NCI-H510A (cell line): ENCODE results near the gene FGD3.

Experiments
- DNase-seq: peaks from one replicate; lab custom pipeline; 2025; lab: John Stamatoyannopoulos, UW

FGD3 gene

DNA sequence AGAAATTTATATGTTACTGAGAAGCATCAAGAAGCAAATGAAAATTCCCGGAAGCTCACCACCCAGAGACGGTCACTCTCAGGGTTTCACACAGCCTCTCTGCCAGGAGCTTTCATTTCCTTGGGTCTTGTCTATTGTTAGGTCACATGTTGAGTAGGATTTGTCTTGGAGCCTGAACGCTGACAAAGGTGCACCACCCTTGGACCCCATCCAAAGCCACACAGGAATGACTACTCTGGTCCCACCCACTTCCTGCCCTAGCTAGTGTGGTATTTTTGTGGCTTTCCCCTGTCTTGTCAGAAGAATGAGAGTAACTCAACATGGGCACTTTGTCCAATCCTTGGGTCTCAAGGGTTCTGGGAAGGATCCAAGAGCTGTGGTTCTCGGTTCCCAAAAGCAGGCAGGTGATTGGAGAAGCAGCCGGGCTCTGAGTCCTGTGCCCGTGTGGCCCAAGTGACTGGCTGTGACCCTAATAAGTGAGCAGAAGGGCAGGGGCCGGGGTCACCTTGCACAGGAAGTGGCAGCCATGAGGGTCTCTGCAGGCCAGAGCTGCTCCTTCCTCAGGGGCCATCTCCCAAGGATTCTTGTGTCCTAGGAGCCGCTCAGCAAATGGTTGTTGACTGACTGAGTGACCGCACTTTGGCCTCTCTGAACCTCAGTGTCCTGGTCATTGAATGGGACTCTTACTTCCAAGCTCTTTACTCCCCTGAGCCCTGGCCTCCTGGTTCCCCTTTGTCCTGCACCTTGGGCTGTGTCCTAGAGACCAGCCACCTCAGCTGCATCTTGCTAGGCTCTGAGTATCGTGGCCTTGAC, 6.9 kb downstream of the FGD3 start:
- DNase-seq, result no peak

DNA sequence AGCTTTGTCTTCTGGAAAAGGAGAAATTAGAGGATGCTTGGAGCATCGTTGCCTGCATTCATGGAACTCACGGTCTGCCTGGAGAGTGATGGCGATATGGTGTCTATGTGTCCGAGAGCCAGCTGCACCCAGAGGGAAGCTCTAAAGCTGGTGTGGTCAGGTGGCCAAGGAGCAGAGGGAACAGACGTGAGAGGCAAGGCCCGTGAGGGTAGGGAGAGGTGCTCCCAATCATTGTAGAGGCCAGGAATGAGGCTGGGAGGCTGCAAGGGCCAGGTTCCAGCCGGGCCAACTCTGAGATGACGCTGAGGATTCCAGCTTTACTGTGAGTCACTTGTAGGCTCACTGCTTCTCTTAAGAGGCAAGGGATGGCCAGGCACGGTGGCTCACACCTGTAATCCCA, 7.6 kb downstream of the FGD3 start:
- DNase-seq, result no peak

DNA sequence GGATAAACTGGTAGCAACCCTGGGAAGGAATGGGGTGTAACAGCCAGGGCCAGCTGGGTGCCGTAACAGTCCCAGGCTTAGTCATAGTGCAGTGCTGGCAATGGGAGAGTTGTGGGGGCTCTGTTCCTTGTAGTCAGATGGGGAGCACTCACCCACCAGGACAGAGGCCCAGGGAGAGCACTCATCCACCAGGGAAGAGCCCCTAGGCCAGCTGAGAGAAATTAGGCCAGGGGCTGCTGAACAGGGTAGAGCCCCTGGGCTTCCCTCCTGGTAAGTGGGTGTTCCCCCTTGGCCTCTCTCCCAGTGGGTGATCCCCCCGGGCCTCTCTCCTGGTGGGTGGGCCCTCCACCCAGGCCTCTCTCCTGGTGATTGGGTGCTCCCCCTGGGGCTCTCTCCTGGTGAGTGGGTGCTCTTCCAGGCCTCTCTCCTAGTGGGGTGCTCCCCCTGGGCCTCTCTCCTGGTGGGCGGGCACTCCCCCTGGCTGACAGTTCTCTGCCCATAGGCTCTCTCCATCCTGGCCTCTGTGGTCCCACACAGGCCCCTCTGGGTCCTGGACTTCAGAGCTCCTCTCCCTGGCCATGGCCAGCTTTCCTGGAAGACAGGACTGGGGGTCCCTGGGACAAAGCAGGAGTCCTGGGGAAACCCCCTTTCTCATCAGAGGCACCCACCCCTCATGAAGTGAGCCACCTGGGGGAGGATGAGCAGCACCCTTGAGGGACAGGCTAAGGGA, 13.4 kb downstream of the FGD3 start:
- no peak for DNase-seq

DNA sequence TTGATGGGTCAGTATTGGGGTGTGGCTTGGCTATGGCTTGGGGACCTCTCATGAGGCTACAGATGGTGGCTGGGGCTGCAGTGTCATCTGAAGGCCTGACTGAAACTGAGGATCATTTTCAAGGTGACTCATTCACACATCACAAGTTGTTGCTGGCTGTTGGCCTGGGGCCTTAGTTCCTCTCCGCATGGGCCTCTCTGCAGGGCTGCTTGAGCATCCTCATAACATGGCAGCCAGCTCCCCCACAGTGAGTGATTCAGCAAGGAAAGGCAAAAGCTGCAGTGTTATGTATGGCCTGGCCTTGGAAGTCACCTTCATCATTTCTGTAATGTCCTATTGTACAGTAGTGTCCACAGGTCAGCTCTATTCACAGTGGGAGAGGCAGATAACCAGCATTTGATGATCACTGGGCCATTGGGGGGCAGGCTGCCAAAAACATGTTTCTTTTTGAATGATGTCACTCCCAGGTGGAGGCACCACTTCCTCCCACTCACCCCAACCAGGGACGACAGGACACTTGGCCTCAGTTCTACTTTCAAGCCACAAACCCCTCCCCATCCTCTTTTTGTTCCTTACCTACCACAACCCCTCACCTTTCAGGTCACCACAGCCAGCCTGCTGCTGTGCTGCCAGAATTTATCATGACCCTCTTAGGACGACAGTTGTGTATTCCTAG, 14.4 kb downstream of the FGD3 start:
- DNase-seq, result no peak

DNA sequence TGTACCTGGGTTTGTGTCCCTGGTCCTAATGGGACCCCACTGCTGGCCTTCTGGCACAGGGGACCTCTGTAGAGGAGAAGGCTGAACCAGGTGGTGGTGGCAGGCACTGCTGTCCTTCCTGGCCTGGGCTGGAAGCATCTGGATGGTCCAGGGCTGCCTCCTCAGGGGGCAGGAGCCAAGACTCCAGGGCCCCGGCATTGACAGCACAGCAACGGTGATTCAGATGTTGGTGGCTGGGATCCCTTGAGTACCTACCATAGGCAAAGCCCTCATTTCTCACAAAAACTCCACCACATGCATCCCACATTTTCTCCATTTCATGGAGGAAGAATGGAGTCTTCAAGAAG, 15.0 kb downstream of the FGD3 start:
- no peak for DNase-seq

DNA sequence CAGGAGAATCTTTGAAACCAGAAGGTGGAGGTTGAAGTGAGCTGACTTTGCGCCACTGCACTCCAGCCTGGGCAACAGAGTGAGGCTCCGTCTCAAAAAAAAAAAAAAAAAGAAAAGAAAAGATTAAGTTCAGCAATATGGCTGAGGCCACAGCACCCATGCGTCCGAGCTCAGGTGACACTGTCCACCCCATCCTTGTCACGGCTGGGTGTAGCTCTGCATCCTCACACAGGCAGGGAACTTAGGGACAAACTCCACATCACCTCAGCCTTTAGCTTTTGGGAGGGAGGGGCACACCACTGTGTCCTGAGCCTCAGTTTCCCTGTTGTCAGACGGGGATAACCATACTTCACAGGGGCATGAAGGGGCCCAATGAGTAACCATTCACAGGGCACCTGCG, 15.5 kb downstream of the FGD3 start:
- no peak for DNase-seq

DNA sequence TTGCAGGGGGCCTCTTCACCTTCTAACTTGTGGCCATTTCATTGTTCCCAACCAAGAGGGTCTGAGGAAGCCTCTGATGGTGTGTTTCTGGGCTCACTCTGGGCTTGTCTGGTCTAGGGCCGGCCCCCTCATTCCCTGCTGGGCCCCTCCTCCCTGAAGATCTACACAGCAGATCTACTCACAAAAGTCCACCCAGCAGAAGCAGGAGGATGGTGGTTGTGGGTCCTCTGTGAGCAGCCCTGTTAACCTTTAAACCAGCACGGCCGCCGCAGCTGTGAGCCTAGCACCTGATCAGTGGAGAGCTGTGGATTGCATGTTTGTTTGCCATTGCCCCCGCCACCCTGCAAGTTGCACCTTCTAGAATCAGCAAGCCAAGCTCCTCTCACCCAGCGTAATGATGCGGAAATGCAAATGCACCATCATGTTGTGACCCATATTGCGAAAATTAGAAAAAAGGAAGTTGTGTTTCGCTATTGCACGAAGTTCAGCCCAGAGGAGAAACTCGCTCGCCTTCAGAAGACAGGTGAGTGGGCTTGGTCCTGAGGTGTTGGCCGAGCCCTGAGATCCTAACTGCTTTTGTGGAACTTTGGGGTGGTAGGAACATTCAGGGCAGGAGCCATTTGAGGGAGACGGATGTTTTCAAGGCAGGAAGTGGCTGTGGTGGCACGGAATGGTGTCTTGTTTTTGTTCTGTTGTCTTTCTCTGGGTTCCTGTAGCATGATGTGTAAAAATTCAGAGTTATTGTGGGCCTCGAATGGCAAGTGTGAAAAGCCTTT, 16.7 kb downstream of the FGD3 start:
- DNase-seq, result no peak

DNA sequence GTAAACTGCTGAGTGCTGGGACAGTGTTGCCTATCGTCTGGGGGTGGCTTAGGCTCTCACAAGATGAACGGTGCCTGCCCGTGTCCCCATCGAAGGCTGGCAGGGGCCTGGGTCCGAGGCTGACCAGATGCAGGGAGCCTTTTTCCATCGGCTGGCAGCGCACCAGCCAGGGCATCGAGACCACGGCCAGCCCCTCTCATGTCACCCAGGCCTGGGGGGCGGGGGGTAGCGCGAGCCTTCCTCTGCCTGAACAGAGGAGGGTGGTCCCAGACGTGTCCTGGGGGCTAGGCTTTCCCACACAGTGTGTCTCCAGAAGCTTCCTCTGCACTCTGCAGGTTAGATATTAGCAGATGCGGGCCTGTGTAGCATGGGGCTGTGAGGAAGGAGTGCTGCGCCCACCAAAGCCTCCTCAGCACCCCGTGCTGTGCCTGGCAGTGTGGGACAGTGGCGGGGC, 17.3 kb downstream of the FGD3 start:
- no peak for DNase-seq

DNA sequence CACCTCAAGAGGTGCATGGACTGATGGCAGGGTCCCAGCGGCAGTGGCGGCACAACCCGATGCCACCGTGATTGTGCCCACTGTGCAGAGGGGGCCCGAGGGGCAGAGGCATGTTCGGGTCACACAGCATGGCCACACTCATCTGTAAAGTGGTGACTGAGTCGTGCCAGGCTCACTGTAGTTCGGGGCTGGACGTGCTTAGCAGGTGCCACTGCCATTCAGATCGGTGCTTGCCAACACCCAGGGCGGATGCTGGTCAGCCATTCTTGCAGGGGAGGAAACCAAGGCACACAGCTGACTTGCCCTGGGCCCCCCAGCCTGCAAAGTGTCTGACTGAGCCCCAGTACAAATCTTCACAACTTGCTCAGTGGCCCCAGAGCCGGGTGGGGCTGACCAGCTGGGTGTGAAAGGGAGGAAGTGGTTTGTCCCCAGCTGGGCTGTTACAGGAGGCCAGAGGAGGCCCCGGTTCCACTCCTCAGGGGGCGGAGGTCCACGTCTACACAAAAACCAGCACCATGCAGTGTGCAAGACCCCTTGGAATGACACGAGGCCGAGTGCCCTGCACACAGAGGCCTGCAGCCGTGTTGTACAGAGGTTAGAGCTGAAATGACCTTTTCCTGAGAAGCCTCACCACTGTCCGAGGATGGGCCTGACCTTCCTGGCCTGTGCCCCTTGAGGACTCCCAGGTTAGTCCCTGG, 17.9 kb downstream of the FGD3 start:
- no peak for DNase-seq

DNA sequence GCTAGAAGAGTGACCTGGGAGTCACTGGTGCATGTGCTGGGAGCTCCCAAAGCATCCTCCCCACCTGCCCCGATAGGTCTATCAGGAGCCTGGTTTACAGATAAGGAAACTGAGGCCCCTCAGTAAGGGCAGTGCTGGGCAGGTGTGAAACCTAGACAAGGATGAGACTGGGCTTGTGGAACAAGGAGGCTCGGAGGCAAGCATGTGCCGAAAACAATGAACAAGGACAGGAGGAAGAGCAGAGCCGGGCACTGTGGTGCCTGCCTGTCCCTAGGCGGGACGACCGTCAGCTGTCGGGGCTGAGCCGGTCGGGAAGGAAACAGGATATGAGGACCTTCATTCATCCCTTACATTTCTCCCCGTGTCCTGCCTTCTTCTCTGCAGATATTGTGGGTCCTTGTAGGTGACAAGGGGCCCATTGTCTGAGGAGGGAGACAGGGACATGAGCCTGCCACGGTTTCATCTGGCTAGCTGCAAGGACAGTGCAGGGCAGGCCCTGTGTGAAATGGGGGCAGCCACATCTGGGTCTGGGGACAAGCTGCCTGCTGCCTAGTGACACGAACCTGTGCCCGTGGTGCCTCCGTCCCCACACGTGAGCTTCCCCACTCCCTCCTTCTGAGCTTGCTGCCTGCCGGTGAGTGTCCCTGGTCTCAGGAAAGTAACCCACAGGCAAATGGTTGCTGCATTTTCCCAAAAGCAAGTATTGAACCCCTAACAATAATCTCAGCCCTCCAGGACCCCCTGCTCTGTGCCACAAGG, 18.6 kb downstream of the FGD3 start:
- no peak for DNase-seq

DNA sequence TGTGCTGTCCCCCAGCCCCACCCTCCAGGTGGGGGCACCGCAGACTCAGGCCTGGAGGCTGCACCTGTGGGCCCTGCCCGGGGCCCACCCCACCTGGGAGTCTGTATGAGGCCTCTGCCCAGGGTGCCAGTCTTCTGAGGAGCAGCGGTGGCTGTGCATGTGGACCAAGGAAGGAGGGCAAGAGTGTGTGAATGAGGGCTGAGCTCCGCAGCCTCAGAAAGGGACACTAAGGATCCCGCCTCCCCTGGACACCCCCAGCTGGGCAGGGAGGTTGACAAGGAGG, 19.1 kb downstream of the FGD3 start:
- DNase-seq, result no peak

DNA sequence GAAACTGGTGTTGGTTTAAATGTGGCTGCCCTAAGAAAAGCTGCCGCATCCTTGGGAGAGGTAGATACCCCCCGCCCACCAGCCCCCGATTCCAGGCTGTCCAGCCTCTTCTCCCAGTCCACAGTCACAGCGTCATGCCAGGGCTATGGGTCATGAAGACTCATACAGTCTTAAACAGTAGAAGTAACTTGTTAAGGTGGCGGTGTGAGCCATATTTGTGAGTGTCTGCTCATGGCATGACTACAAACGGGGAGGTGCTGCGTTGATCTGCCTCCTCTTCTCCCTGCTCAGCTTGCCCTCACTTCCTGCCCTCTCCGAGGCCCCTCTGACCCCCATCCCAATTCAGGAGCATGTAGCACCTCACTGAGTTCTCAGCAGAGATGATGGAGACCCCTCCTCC, 20.8 kb downstream of the FGD3 start:
- no peak for DNase-seq

DNA sequence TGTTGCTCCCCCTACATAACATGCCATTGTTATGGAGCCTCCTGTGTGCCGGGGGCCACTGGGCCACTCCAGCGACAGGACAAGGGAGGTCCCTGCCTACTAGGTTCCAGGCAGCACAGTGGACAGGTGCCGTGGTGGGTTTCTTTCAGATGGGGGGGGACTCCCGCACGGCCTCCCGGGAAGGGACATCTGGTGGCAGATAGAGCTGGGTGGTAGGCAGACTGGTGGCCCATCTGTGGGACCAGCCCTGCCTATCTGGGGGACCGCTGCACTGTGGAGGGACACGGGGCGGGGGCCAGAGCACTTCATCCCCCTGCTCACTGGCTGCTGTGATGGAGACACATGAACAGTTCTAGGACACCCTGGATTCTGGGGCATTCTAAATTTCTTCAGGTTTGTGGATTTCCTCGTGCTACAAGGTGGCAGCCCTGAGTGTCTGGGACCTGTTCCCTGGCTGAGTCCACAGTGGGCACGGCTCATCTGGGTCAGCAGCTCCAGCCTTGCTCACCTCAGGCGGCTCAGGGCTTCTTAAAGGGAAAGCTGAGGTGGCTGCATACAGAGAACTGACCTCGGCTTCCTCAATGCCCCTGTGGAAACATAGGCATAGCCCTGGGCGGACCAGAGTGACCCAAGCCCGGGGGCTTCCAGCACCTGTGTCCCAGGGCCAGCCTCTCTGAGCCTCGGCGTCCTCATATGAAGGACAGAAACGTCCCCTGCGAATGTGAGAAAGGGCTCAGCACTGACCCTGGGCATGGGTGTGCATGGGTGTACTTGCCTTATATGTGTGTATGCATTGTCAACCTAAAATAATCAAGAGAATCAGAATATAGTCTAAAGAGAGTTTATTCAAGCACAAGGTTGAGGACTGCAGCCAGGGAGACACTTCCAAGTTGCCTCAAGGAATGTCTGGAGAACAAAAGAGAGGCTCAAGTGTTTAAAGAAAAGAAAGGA, 22.5 kb downstream of the FGD3 start:
- DNase-seq, result no peak

DNA sequence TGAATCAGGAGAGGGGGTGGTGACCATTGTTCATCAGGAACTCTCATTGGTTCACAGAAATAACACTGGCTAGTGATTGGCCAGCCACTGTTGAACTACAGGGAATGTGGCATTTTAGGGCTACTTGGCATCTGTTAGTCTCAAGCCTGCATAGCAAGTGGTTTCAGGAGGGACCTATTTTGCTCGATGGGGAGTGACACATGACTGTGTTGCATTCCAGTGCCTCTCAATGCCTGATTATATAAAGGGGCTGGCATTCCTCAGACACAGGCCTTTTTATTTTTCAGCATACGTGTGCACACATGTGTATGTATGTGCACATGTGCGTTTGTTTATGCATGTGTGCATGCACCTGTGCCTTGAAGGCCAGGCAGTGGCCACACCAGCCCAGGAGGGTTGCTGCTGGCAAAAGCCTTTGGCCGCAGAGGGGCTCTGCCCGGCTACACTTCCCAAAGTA, 23.2 kb downstream of the FGD3 start:
- DNase-seq, result no peak

DNA sequence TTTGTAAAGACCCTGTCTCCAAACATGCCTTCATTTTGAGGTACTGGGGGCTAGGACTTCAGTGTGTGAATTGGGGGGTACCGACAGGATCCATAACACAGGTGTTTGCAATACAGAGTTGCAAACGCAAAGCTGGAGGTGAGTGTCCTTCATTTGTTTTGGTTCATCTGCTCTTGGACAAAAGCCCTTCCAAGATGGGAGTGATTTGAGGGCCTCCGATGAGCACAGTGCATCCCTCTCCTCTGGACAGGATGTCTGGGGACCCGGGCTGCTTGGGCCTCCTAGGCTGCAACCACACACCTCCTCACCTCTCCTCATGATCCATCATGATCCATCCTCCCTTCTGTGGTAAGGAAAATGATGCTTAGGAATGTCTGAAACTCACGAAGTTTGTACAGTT, 23.8 kb downstream of the FGD3 start:
- no peak for DNase-seq

DNA sequence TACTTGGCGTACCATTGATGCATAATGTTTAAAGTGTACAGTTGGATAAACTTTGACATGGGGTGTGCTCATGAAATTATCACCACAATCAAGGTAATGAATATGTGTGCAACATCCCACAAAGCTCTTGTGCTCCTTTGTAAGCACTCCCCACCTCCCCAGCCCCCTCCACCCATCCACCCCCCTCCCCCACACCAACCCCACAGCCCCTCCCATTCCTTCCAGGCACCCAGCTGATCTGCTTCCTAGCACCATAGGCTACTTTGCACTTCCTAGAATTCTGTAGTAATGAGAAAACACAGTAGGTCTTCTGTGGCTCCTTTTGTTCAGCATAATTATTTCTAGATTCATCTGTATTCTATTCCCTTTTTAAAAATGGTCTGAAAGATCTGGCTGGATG, 24.5 kb downstream of the FGD3 start:
- DNase-seq, result no peak

DNA sequence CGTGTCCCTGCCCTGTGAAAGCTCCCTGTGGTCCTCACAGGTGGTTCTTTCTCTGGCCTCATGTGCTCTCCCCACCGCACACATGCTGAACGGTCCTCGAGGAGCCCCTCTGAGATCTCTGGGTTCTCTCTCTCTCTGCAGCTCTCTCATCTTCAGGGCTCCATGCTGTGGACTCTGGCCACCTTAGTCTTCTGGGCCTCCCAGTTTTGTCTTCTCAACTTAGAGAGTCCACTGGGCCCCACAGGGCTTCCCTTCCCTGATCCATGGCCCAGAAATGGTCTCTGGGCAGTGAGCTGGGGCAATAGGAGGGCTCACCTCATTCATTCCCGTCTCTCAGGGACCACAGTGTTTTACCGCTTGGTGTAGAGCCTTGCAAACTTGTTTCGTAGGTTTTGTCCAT, 26.4 kb downstream of the FGD3 start:
- no peak for DNase-seq

DNA sequence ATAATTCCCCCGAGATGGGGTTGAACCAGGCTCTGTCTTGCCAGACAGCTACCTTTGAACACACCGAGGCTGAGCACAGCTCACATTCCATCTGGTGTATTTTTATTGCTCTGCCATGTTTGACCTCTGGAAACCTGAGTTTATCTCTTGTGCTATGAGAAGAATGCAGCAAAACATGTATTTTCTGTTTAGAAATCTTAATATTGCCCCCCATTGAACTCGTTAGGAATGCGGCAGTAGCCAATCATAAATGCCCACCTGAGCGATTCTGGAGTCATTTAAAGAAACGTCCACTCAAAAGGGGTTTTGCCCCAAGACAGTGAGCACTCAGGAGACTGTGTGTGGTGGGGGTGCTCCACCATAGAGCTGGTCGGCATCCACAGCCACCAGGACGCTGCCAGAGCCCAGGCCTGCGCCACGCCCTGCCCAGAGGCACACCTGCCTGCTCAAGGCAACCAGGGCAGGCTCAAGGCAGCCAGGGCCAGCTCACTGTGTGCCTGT, 26.9 kb downstream of the FGD3 start:
- no peak for DNase-seq
